Heart left ventricle (tissue), 16 donors: ENCODE data around the gene XIRP2. TPM values are rescaled to one million over a fixed set of nuclear protein-coding genes. Genes with fewer than 3 reads are reported as not detected.

ENCODE experiments used
- ATAC-seq, 4 donors: fragments of 200-7000 bp; cut with Tn5 transposase; one replicate each; pipeline ENCODE4 v1.9.1; 2020 to 2022; ENCODE audit warnings: moderate library complexity in 4 of 4, mild to moderate bottlenecking in 3 of 4, moderate number of reproducible peaks in 1 of 4
- DNase-seq, 5 donors: peaks; one replicate each; pipeline ENCODE4 v3.0.0-alpha.2; 2020
- H3K27ac ChIP-seq, 12 donors: fragments of 200-600 bp; sonication (generic) in 4 of 12; one replicate each; pipeline versions ENCODE4 v1.5.0 to v1.8.0; 2016 to 2022; ENCODE audit warnings: mild to moderate bottlenecking in 2 of 12
- H3K27me3 ChIP-seq, 9 donors: fragments of 200-600 bp; sonication (generic) in 2 of 9; one replicate each; pipeline versions ENCODE4 v1.5.1 to v1.8.0; 2016 to 2022; ENCODE audit warnings: mild to moderate bottlenecking in 3 of 9
- H3K36me3 ChIP-seq, 9 donors: fragments of 200-600 bp; sonication (generic) in 2 of 9; one replicate each; pipeline versions ENCODE4 v1.5.0 to v1.8.0; 2018 to 2022; ENCODE audit warnings: mild to moderate bottlenecking in 2 of 9
- H3K4me1 ChIP-seq, 12 donors: fragments of 200-600 bp; sonication (generic) in 4 of 12; one replicate each; pipeline versions ENCODE4 v1.5.0 to v1.8.0; 2016 to 2022; ENCODE audit warnings: mild to moderate bottlenecking in 3 of 12
- H3K4me3 ChIP-seq, 12 donors: fragments of 200-600 bp; sonication (generic) in 4 of 12; one replicate each; pipeline versions ENCODE4 v1.5.0 to v1.8.0; 2017 to 2022; ENCODE audit warnings: mild to moderate bottlenecking in 9 of 12, moderate library complexity in 4 of 12
- H3K9me3 ChIP-seq, 12 donors: fragments of 200-600 bp; sonication (generic) in 4 of 12; one replicate each; pipeline versions ENCODE4 v1.5.0 to v1.8.0; 2016 to 2022; ENCODE audit warnings: mild to moderate bottlenecking in 1 of 12
- POLR2A ChIP-seq, 2 donors: fragments of 450-650 bp; IDR thresholded peaks; one replicate each; pipeline ENCODE4 v1.6.1; 2017; ENCODE audit warnings: antibody characterized with exemption in 2 of 2, mild to moderate bottlenecking in 2 of 2, moderate library complexity in 2 of 2
- WGBS, 4 donors: extraction: QIAGEN DNeasy Blood & Tissue Kit in 2 of 4; methylation state at CpG; one replicate each; pipeline versions ENCODE4 v1.1.5 to v1.1.7; 2013 to 2018; 5-methylcytosine and 5-hydroxymethylcytosine counted together
- intact Hi-C, 10 donors: fragments of 100-400 bp; cut with DNase I; formaldehyde crosslinking; loops; one replicate each; pipeline versions ENCODE4 v1.11.1 to v1.14.2; 2022
- polyA plus RNA-seq, 2 donors: library from polyadenylated mRNA; stranded (reverse); fragments of 200-250 nt; gene quantifications; one replicate each; pipeline ENCODE4 v1.2.3, GENCODE V29; 2013
- total RNA-seq, 9 donors: library from RNA; depleted of rRNA in 2 of 9; stranded (reverse); fragments of >200 nt in 2 of 9; fragmentation: NEBNext Ultra II Directional in 3 of 9; extraction: Animal tissue kit (Norgen Biotek cat#: 25700) in 3 of 9; gene quantifications; one replicate each; pipeline versions ENCODE4 v1.1.0 to v1.2.4, GENCODE V29; 2016 to 2023
- TF ChIP-seq, protein P1 (sequence below), 12 donors: fragments of 200-600 bp; sonication (generic) in 4 of 12; IDR thresholded peaks; one replicate each; pipeline versions ENCODE4 v1.5.0 to v1.8.0; 2018 to 2022; ENCODE audit warnings: antibody characterized with exemption in 12 of 12, mild to moderate bottlenecking in 5 of 12
- donor health status: ischemic (EF 13 %, LVEDD 7.1; RV severe dilation, severe dysfunction).
- donor health status: healthy with polysubstance abuse.
- donor health status: DM: no; HTN: yes; CAD: no.
- donor health status: DM: no; HTN: no; CAD: no.
- donor health status: ischemic (EF 25% LVEDD 6.9; RV normal size, moderate dysfunction).
- donor health status: ischemic (EF 25% LVEDD 5.7; RV mildly dilated, moderate dysfunction).
- donor health status: healthy.
- donor health status: DM: yes; HTN: yes; CAD: no.
- donor health status: ischemic (EF 35%, LVEDD 5.7; RV mildly dilated, moderate dysfunction).
- donor health status: nonischemic (EF 11% LVEDD 7.7; RV severe dilation, severe dysfunction).
- donor health status: DM: yes; HTN: yes; CAD: no.
- donor health status: PGD.
- donor health status: ischemic (EF 29% LVEDD 5.4; RV normal size, mild dysfunction).
- donor health status: nonischemic (EF 23%, LVEDD 6.1; RV moderate dilation, normal function).

XIRP2 gene
- total and polyA plus RNA-seq, 11 donors = 227 to 2,395 (median 626) TPM

DNA sequence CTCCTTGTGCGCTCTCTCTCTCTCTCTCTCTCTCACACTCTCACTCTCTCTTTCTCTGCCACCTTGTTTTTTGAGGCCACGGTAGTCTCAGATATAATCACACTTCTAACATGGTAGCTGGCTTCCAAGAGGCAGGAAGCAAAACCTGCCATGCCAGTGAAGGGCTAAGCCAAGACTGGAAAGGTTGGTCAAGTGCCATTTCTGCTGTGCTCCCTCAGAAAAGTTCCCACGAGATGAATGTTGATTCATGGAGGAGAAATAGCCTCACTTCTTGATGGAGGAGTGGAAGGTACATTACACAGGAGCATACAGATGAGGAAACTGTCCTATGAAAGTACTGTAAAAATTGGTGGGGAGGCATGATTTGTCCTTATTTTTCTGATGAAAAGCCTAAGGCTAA is 237.9 kb downstream of the XIRP2 start:
- WGBS, 4 donors = 84 to 92% (median 88%) methylated on average over 3 of the region's 3 CpGs

DNA sequence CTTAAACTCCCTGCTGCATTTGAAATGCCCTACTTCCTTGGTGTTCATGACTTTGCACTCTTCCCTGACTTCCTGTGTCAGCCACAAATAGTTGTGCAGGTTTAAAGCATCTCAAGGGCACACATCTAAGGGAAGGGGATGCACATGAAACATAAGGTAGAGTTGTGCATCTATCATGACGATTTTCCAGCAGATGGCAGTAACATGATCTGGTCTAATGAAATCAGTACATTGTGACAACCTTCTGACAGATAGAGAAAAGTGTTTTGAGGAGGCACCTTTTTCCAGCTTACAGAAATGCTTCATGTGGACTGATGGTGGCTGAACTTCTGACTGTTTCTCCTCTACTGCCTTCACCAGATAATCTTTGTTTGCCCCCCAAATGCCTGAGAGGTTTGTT is 238.9 kb downstream of the XIRP2 start:
- H3K4me3 ChIP-seq = no peak overlapping the region
- DNase-seq = no peak
- ATAC-seq = peak in 3 of 4 donors; percentile 41 to 48 (median 41)
- intact Hi-C loops = loop anchor here in 5 of 10 donors (1.0 to 5.0 kb wide), 2 partner anchors 85 kb away; no protein-coding TSS in a partner anchor
- no peaks in the 10 kb centered on the region for H3K27me3 ChIP-seq
- no peak overlapping the region for H3K27ac ChIP-seq
- H3K4me1 ChIP-seq = peaks cover 0 to 5% (median 0%) of the 10 kb centered on the region in 12 donors
- TF ChIP-seq, protein P1, sequence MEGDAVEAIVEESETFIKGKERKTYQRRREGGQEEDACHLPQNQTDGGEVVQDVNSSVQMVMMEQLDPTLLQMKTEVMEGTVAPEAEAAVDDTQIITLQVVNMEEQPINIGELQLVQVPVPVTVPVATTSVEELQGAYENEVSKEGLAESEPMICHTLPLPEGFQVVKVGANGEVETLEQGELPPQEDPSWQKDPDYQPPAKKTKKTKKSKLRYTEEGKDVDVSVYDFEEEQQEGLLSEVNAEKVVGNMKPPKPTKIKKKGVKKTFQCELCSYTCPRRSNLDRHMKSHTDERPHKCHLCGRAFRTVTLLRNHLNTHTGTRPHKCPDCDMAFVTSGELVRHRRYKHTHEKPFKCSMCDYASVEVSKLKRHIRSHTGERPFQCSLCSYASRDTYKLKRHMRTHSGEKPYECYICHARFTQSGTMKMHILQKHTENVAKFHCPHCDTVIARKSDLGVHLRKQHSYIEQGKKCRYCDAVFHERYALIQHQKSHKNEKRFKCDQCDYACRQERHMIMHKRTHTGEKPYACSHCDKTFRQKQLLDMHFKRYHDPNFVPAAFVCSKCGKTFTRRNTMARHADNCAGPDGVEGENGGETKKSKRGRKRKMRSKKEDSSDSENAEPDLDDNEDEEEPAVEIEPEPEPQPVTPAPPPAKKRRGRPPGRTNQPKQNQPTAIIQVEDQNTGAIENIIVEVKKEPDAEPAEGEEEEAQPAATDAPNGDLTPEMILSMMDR (IDR thresholded peaks at IDR 0.05) = peak in 5 of 12 donors; percentile 24 to 46 (median 36)
- no peak for TF ChIP-seq POLR2A (IDR thresholded peaks at IDR 0.05)
- no peaks in the 10 kb centered on the region for H3K9me3 ChIP-seq
- whole genome bisulfite sequencing, 4 donors = 4 to 13% (median 10%) methylated on average over 1 of the region's 1 CpG
- no peaks in the 10 kb centered on the region for H3K36me3 ChIP-seq

More for the DNA sequence above, 237.9 kb downstream of the XIRP2 start:
- intact Hi-C loops = loop anchor here in 4 of 10 donors (5.0 kb wide), 1 partner anchor 86 kb away; no protein-coding TSS in a partner anchor
- H3K9me3 ChIP-seq = no peaks in the 10 kb centered on the region
- peaks cover 0 to 5% (median 0%) of the 10 kb centered on the region in 12 donors for H3K4me1 ChIP-seq
- H3K4me3 ChIP-seq = no peak overlapping the region
- ATAC-seq (no peak), DNase-seq (no peak)
- H3K36me3 ChIP-seq = no peaks in the 10 kb centered on the region
- no peak for TF ChIP-seq POLR2A (IDR thresholded peaks at IDR 0.05)
- TF ChIP-seq, protein P1 (IDR thresholded peaks at IDR 0.05) = no peak
- no peaks in the 10 kb centered on the region for H3K27me3 ChIP-seq
- no peak overlapping the region for H3K27ac ChIP-seq

DNA sequence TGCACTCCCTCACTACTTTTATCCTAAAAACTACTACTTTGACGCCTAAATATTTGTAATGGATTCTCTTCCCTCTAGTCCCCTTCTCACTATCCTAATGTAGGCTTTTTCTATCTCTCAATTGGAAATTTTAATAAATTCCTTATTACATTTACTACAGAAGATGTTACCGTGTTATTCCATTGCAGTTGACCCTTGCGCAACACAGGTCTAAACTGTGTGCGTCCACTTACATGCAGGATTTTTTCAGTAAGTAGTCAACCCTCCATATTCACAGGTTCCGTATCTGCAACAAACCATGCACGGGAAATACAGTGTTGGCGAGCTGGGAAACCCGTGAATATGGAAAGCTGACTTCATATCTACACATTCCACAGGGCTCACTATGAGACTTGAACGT is 239.8 kb downstream of the XIRP2 start:
- H3K27me3 ChIP-seq = no peaks in the 10 kb centered on the region
- no peaks in the 10 kb centered on the region for H3K9me3 ChIP-seq
- ATAC-seq (no peak), DNase-seq (no peak)
- no peaks in the 10 kb centered on the region for H3K36me3 ChIP-seq
- H3K4me1 ChIP-seq = peaks cover 0 to 11% (median 0%) of the 10 kb centered on the region in 12 donors
- H3K4me3 ChIP-seq = no peak overlapping the region
- no peak for TF ChIP-seq POLR2A (IDR thresholded peaks at IDR 0.05)
- TF ChIP-seq, protein P1 (IDR thresholded peaks at IDR 0.05) = no peak
- intact Hi-C loops = loop anchor here in 4 of 10 donors (5.0 kb wide), 1 partner anchor 84 kb away; no protein-coding TSS in a partner anchor
- 94 to 96% (median 95%) methylated on average over 9 of the region's 9 CpGs for WGBS, 4 donors
- no peak overlapping the region for H3K27ac ChIP-seq

DNA sequence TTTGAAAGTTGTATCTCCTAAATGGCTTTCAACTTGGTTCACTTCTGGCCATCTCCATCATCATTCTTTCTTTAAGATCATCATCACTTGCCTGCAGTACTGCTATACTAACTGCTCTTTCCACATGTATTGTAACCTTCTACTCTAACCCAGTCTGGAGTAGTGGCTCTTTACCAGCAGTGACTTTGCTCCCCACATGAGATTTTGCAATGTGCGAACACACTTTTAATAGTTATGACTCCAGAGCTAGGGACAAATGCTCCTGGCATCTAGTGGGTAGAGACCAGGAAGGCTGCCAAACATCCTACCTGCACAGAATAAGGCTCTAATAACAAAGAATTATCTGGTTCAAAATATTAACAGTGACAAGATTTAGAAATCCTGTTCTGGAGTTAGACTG is 243.8 kb downstream of the XIRP2 start:
- ATAC-seq (peak in 2 of 4 donors; percentile 44 to 76), DNase-seq (no peak)
- Histone ChIP-seq H3K36me3 (no peaks in the 10 kb centered on the region), H3K9me3 (no peaks in the 10 kb centered on the region), H3K27ac (peak overlapping the region in 1 of 12 donors; percentile 34), H3K27me3 (no peaks in the 10 kb centered on the region), H3K4me1 (peaks cover 0 to 8% (median 0%) of the 10 kb centered on the region in 12 donors), H3K4me3 (no peak overlapping the region)
- intact Hi-C loops = loop anchor here in 1 of 10 donors (5.0 kb wide), 1 partner anchor 80 kb away; no protein-coding TSS in a partner anchor
- WGBS, 4 donors = 71 to 93% (median 77%) methylated on average over 1 of the region's 1 CpG
- TF ChIP-seq, protein P1 (IDR thresholded peaks at IDR 0.05) = no peak
